Astrocyte (in vitro differentiated cells and primary cell): ENCODE results near the gene UBTD1. TPM values are rescaled to one million over a fixed set of nuclear protein-coding genes. Genes with fewer than 3 reads are reported as not detected.

Source experiments
- DNase-seq: peaks from one replicate; pipeline ENCODE4 v3.0.0-alpha.2; 2010; ENCODE audit warnings: low read depth
- FAIRE-seq: peaks from 2 replicates; lab custom pipeline; 2011; peaks lifted over from hg19 to GRCh38; lab: Jason Lieb, UNC
- H2AFZ ChIP-seq: 2 replicates; pipeline ENCODE4 v1.6.0; 2012; ENCODE audit warnings: low read depth, low read length, inconsistent platforms
- H3K27ac ChIP-seq: 2 replicates; pipeline ENCODE4 v1.5.1; 2011; ENCODE audit warnings: low read depth, low read length, inconsistent platforms
- H3K27me3 ChIP-seq: 2 replicates; pipeline ENCODE4 v1.6.0; 2011; ENCODE audit warnings: low read length, inconsistent platforms; ENCODE audit not compliant: insufficient read depth
- H3K36me3 ChIP-seq: 2 replicates; pipeline ENCODE4 v1.5.1; 2011; ENCODE audit warnings: low read length, inconsistent platforms; ENCODE audit not compliant: insufficient read depth
- H3K4me1 ChIP-seq: 2 replicates; pipeline ENCODE4 v1.5.1; 2011; ENCODE audit warnings: low read length, inconsistent platforms; ENCODE audit not compliant: insufficient read depth
- H3K4me2 ChIP-seq: 2 replicates; pipeline ENCODE4 v1.6.0; 2012; ENCODE audit warnings: low read length, inconsistent platforms
- H3K4me3 ChIP-seq: 2 replicates; pipeline ENCODE4 v1.5.1; 2011; ENCODE audit warnings: low read depth, mild to moderate bottlenecking, low read length, inconsistent platforms; ENCODE audit not compliant: insufficient read depth
- H3K79me2 ChIP-seq: 2 replicates; pipeline ENCODE4 v1.6.0; 2012; ENCODE audit warnings: mild to moderate bottlenecking, low read length, inconsistent platforms; ENCODE audit not compliant: insufficient read depth
- H3K9ac ChIP-seq: 2 replicates; pipeline ENCODE4 v1.6.0; 2012; ENCODE audit warnings: mild to moderate bottlenecking, low read length, inconsistent platforms
- H3K9me3 ChIP-seq: 2 replicates; pipeline ENCODE4 v1.5.1; 2012; ENCODE audit warnings: low read depth, mild to moderate bottlenecking, low read length, inconsistent platforms; ENCODE audit not compliant: insufficient read depth
- H4K20me1 ChIP-seq: 2 replicates; pipeline ENCODE4 v1.6.0; 2012; ENCODE audit warnings: low read length, inconsistent platforms; ENCODE audit not compliant: insufficient read depth
- H3K27ac Mint-ChIP-seq: one replicate; pipeline ENCODE4 v1.8.0; 2021; ENCODE audit warnings: mild to moderate bottlenecking, mixed read lengths; ENCODE audit not compliant: unreplicated experiment
- H3K27me3 Mint-ChIP-seq: one replicate; pipeline ENCODE4 v1.8.0; 2021; ENCODE audit warnings: low read depth, mixed read lengths; ENCODE audit not compliant: unreplicated experiment
- H3K36me3 Mint-ChIP-seq: one replicate; pipeline ENCODE4 v1.8.0; 2021; ENCODE audit warnings: low read depth, mixed read lengths; ENCODE audit not compliant: unreplicated experiment
- H3K4me1 Mint-ChIP-seq: one replicate; pipeline ENCODE4 v1.8.0; 2021; ENCODE audit warnings: low read depth, mixed read lengths; ENCODE audit not compliant: unreplicated experiment
- H3K4me3 Mint-ChIP-seq: one replicate; pipeline ENCODE4 v1.8.0; 2021; ENCODE audit warnings: mild to moderate bottlenecking, moderate library complexity, mixed read lengths; ENCODE audit not compliant: unreplicated experiment
- H3K9me3 Mint-ChIP-seq: one replicate; pipeline ENCODE4 v1.8.0; 2021; ENCODE audit warnings: mild to moderate bottlenecking, mixed read lengths; ENCODE audit not compliant: unreplicated experiment
- CTCF ChIP-seq: IDR thresholded peaks from 2 replicates; pipeline ENCODE4 v1.5.1; 2011; ENCODE audit warnings: low read depth, mild to moderate bottlenecking, inconsistent platforms, low read length, moderate library complexity; ENCODE audit not compliant: insufficient read depth
- EZH2 ChIP-seq: IDR thresholded peaks from 2 replicates; pipeline ENCODE4 v1.6.1; 2012; ENCODE audit warnings: mild to moderate bottlenecking, low read length, inconsistent platforms; ENCODE audit not compliant: insufficient read depth
- total RNA-seq: library from RNA; stranded (reverse); gene quantifications from 2 replicates; pipeline ENCODE4 v1.2.1, GENCODE V29; 2021

The UBTD1 gene
- total RNA-seq, 1 donor from 2014 or later: 73.1 TPM

DNA sequence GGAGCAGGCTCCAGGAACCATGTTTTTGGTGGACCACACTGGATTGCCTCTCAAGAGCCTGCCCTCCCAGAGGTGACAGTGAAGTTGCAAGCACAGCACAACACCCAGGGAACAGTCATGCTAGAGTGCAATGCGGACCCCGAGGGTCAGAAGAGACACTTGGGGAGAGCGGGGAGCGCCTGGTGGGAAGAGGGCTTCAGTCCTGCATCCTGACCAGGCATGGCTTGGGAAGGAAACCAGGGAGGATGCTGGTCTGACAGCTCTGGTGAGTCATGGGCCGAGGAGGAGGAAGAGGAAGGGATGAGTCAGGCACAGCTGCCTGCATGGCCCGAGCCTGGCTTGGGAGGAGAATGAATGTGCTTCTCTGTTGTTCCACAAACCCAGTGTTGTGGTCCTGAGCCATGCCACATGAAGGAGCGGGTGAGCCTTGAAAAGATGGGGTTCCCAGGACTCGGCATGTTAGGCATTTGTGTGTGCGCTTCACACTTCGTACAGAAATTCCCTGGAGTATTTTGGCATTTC is 44.4 kb downstream of the UBTD1 start:
- H3K27ac ChIP-seq: peak overlapping the region; percentile 99
- peaks cover 43% of the 10 kb centered on the region for H3K79me2 ChIP-seq
- peak overlapping the region; percentile 62 for H3K4me2 ChIP-seq
- H3K4me3 ChIP-seq: no peak overlapping the region
- H3K27me3 Mint-ChIP-seq: no peaks in the 10 kb centered on the region
- peak overlapping the region; percentile 97 for H3K27ac Mint-ChIP-seq
- DNase-seq (peak; percentile 98), FAIRE-seq (peak; percentile 99)
- peak overlapping the region; percentile 84 for H3K9ac ChIP-seq
- H3K36me3 Mint-ChIP-seq: peaks cover 3% of the 10 kb centered on the region
- H3K36me3 ChIP-seq: no peaks in the 10 kb centered on the region
- H3K27me3 ChIP-seq: no peaks in the 10 kb centered on the region
- no peaks in the 10 kb centered on the region for H3K9me3 Mint-ChIP-seq
- no peak overlapping the region for H3K4me3 Mint-ChIP-seq
- peaks cover 65% of the 10 kb centered on the region for H3K4me1 ChIP-seq
- H3K4me1 Mint-ChIP-seq: peaks cover 78% of the 10 kb centered on the region
- H3K9me3 ChIP-seq: no peaks in the 10 kb centered on the region
- no peaks in the 10 kb centered on the region for H4K20me1 ChIP-seq
- no peak overlapping the region for H2AFZ ChIP-seq
- TF ChIP-seq EZH2 (no peak), CTCF (no peak)

GRCh38 chr10:97546456-97547270 is 47.9 kb downstream of the UBTD1 start:
- H3K36me3 Mint-ChIP-seq: peaks cover 7% of the 10 kb centered on the region

More at GRCh38 chr10:97546456-97547270, 47.9 kb downstream of the UBTD1 start:
- DNase-seq: no peak
- Histone ChIP-seq H3K36me3 (no peaks in the 10 kb centered on the region), H3K9me3 (no peaks in the 10 kb centered on the region), H3K27me3 (no peaks in the 10 kb centered on the region), H3K79me2 (peaks cover 47% of the 10 kb centered on the region), H3K4me2 (no peak overlapping the region), H3K4me3 (no peak overlapping the region), H3K27ac (no peak overlapping the region), H3K4me1 (peaks cover 36% of the 10 kb centered on the region), H4K20me1 (peaks cover 6% of the 10 kb centered on the region), H2AFZ (no peak overlapping the region), H3K9ac (no peak overlapping the region)
- no peak for FAIRE-seq
- peak overlapping the region; percentile 34 for H3K4me3 Mint-ChIP-seq
- TF ChIP-seq CTCF: no peak
- no peak for TF ChIP-seq EZH2
- H3K9me3 Mint-ChIP-seq: no peaks in the 10 kb centered on the region
- H3K27me3 Mint-ChIP-seq: no peaks in the 10 kb centered on the region
- H3K4me1 Mint-ChIP-seq: peaks cover 74% of the 10 kb centered on the region
- H3K27ac Mint-ChIP-seq: peak overlapping the region; percentile 78
